Measurements from ENCODE around the gene MAK. TPM values are rescaled to one million over a fixed set of nuclear protein-coding genes. Genes with fewer than 3 reads are reported as not detected.
"Not testable (repeated sequence)": the region's sequence is repeated elsewhere in the genome, so short reads cannot be mapped to it uniquely, and the experiment has no call there.

Gene MAK
- total and polyA plus RNA-seq, 8 donors: 0.05 to 0.33 (median 0.10) TPM

DNA sequence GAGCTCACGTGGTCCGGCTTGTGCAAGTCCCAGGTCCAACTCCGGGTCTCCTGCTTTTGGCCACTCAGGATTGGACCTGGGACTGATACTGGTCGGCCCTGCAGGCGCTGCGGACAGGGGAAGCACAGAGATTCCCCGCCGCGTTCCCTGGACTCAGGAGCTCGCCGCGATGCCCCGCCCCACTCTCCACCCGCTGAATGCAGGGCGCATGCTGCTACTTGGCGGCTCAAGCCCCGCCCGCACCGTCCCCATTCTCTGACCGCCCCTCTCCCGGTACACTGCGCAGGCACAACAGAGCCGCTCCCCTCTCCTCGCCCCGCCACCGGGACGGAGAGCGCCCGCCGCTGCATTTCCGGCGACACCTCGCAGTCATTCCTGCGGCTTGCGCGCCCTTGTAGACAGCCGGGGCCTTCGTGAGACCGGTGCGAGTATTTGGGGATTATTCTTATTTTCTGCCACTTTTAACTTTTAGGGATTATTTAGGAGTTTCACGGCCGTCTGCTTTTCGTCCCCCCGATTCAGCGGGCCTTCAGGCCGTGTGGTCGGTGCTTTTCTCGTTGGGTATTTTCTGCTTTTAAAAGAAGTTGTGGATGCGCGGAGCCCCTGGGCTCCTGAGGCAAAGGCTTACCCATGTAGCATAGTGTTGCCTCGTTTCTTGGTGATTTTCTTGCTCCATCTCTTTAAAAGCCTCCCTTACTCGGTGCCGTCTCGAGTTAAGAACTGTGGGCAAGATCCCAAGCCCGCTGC, 115.3 kb downstream of the MAK start, which contains the start of gene TMEM14C:
TMEM14C (plus strand) TSS at position 251 of the 747 bp plus-strand sequence. CDS start 1,544 bp downstream, outside the sequence.
- TF ChIP-seq CTCF (IDR thresholded peaks at IDR 0.05): no peak
- peak; percentile 96 to 99 (median 98) for ATAC-seq
- Histone ChIP-seq H3K27me3 (no peaks in the 10 kb centered on the region), H3K27ac (peak within 1 kb of the TSS; percentile 66 to 83 (median 72)), H3K4me3 (peak within 1 kb of the TSS; percentile 43 to 76 (median 61)), H3K36me3 (peaks cover 0 to 12% (median 0%) of the 10 kb centered on the region in 3 donors), H3K4me1 (peaks cover 0 to 10% (median 7%) of the 10 kb centered on the region in 3 donors), H3K9me3 (no peaks in the 10 kb centered on the region)
- intact Hi-C loops (cut with DNase I): no loop called here
- FAIRE-seq: no peak
- 0 to 1% methylated on average over 51 to 55 of the region's 55 CpGs for WGBS, 2 donors
- DNase-seq: peak; percentile 97 to 100 (median 98)

GRCh38 chr6:10722570-10722819, 115.8 kb downstream of the MAK start:
- intact Hi-C loops (cut with DNase I): no loop called here
- FAIRE-seq (no peak), ATAC-seq (no peak), DNase-seq (no peak)
- WGBS, 2 donors: 2 to 3% methylated on average over 6 of the region's 6 CpGs
- Histone ChIP-seq H3K9me3 (no peaks in the 10 kb centered on the region), H3K4me3 (peak overlapping the region; percentile 43 to 76 (median 61)), H3K4me1 (peaks cover 0 to 10% (median 7%) of the 10 kb centered on the region in 3 donors), H3K36me3 (peaks cover 0 to 12% (median 0%) of the 10 kb centered on the region in 3 donors), H3K27me3 (no peaks in the 10 kb centered on the region), H3K27ac (peak overlapping the region; percentile 46 to 83 (median 70))
- TF ChIP-seq CTCF (IDR thresholded peaks at IDR 0.05): no peak

DNA sequence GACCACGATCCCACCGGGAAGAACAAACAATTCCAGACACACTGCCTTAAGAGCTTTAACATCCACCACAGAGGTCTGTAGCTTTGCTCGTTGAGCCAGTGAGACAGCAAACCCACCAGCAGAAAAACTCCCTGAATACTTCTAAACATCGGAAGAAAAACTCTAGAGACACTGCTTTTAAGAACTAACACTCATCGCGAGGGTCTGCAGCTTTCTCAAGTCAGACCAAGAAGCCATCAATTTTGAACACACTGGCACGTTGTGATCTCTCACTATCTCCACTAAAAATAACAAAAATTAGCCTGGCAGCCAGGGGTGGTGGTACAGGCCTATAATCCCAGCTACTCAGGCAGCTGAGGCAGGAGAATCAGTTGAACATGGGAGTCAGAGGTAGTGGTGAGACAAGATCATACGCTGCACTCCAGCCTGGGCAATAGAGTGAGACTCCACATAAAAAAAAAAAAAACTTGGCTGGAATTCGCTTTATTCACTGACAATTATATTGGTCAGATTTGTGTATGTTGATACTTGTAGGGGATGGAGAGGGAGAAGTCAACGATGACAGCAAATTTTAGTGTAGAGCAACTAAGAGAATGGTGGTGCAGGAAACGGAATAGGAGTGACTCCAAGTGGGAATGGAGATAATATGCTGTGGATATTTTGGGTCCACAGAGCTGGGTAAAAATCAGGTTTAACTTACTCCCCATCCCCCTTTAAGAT, 116.3 kb downstream of the MAK start:
- DNase-seq: no peak
- TF ChIP-seq CTCF (IDR thresholded peaks at IDR 0.05): no peak
- H3K27me3 ChIP-seq: no peaks in the 10 kb centered on the region
- H3K4me1 ChIP-seq: peaks cover 0 to 10% (median 7%) of the 10 kb centered on the region in 3 donors
- WGBS, 2 donors: 89% methylated on average over 11 of the region's 11 CpGs
- ATAC-seq: no peak
- H3K4me3 ChIP-seq: peak overlapping the region; percentile 43 to 76 (median 61)
- intact Hi-C loops (cut with DNase I): no loop called here
- H3K9me3 ChIP-seq: no peaks in the 10 kb centered on the region
- peaks cover 0 to 12% (median 0%) of the 10 kb centered on the region in 3 donors for H3K36me3 ChIP-seq
- FAIRE-seq: no peak
- H3K27ac ChIP-seq: peak overlapping the region; percentile 46 to 83 (median 70)

DNA sequence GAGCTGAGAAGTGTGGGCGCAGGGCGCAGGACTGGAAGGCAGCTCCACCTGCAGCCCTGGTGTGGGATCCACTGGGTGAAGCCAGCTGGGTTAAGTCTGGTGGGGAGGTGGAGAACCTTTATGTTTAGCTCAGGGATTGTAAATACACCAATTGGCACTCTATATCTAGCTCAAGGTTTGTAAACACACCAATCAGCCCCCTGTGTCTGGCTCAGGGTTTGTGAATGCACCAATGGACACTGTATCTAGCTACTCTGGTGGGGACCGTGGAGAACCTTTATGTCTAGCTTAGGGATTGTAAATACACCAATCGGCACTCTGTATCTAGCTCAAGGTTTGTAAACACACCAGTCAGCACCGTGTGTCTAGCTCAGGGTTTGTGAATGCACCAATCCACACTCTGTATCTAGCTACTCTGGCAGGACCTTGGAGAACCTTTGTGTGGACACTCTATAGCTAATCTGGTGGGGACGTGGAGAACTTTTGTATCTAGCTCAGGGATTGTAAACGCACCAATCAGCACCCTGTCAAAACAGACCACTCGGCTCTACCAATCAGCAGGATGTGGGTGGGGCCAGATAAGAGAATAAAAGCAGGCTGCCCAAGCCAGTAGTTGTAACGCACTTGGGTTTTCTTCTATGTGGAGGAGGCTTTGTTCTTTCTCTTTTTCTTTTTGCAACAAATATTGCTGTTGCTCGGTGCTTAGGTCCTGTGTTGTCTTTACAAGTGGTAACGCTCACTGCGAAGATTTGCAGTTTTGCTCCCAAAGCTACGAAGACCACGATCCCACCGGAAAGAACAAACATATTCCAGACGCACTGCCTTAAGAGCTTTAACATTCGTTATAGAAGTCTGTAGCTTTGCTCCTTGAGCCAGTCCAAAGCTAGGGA, 117.1 kb downstream of the MAK start:
- H3K9me3 ChIP-seq; FAIRE-seq; H3K27me3 ChIP-seq; intact Hi-C loops (cut with DNase I); H3K36me3 ChIP-seq; ATAC-seq: not testable (repeated sequence)
- H3K27ac ChIP-seq: peak overlapping the region in 3 of 4 donors; percentile 63 to 82 (median 67)
- H3K4me3 ChIP-seq: peak overlapping the region; percentile 47 to 57 (median 48)
- H3K4me1 ChIP-seq: peaks cover 0 to 10% (median 7%) of the 10 kb centered on the region in 3 donors
- 66 to 69% methylated on average over 17 of the region's 17 CpGs for WGBS, 2 donors
- DNase-seq: peak in 2 of 6 donors; percentile 37 to 40
